C4-2B (cell line): ENCODE measurements around the gene MAN1A1.

Experiments used
- ZFX ChIP-seq: fragments of 450-650 bp; IDR thresholded peaks from 2 replicates; pipeline ENCODE4 v1.6.1; 2017
- TF ChIP-seq, protein P1 (sequence below): fragments of 450-650 bp; conservative IDR thresholded peaks from 2 replicates; pipeline ENCODE4 v1.5.1; 2017; ENCODE audit warnings: mild to moderate bottlenecking

DNA sequence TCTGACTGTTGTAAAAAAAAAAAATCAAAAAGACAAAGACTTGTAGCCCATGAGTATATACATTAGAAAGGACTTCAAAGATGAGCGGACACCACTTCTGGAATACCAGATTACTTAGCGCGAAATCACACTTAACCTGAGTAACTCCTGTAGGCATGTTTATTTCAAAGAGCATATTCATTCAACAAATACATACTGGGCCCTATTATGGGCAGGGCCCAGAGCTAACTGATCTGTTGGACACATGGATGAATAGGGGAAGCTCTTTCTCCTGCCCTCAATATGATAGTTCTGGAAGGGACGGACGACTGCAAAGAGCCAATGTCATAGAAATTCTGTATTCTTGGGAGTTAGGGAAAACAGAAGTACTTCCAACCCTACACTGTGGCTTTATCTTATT lies 12.3 kb downstream of the MAN1A1 start:
- TF ChIP-seq, protein P1, sequence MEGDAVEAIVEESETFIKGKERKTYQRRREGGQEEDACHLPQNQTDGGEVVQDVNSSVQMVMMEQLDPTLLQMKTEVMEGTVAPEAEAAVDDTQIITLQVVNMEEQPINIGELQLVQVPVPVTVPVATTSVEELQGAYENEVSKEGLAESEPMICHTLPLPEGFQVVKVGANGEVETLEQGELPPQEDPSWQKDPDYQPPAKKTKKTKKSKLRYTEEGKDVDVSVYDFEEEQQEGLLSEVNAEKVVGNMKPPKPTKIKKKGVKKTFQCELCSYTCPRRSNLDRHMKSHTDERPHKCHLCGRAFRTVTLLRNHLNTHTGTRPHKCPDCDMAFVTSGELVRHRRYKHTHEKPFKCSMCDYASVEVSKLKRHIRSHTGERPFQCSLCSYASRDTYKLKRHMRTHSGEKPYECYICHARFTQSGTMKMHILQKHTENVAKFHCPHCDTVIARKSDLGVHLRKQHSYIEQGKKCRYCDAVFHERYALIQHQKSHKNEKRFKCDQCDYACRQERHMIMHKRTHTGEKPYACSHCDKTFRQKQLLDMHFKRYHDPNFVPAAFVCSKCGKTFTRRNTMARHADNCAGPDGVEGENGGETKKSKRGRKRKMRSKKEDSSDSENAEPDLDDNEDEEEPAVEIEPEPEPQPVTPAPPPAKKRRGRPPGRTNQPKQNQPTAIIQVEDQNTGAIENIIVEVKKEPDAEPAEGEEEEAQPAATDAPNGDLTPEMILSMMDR: no peak
- no peak for TF ChIP-seq ZFX
